Sigmoid colon (tissue), 7 donors: ENCODE data around the gene RBFOX1. TPM values are rescaled to one million over a fixed set of nuclear protein-coding genes. Genes with fewer than 3 reads are reported as not detected.

Source experiments
- DNase-seq: peaks from one replicate; pipeline ENCODE4 v3.0.0-alpha.2; 2019
- H3K27ac ChIP-seq, 4 donors: fragments of 200-600 bp; sonication (generic); one replicate each; pipeline ENCODE4 v1.5.1; 2016 to 2019; ENCODE audit warnings: mild to moderate bottlenecking in 1 of 4
- H3K27me3 ChIP-seq, 3 donors: fragments of 200-600 bp; sonication (generic); one replicate each; pipeline ENCODE4 v1.5.1; 2019; ENCODE audit warnings: mild to moderate bottlenecking in 1 of 3
- H3K36me3 ChIP-seq, 4 donors: fragments of 200-600 bp; sonication (generic); one replicate each; pipeline ENCODE4 v1.5.1; 2016 to 2019
- H3K4me1 ChIP-seq, 4 donors: fragments of 200-600 bp; sonication (generic); one replicate each; pipeline ENCODE4 v1.5.1; 2017 to 2019
- H3K4me3 ChIP-seq, 4 donors: fragments of 200-600 bp; sonication (generic); one replicate each; pipeline ENCODE4 v1.5.1; 2017 to 2019; ENCODE audit warnings: mild to moderate bottlenecking in 2 of 4, moderate library complexity in 1 of 4
- H3K9me3 ChIP-seq, 4 donors: fragments of 200-600 bp in 3 of 4; sonication (generic) in 3 of 4; one replicate each; pipeline versions ENCODE4 v1.5.1 to v1.6.1; 2013 to 2019
- EP300 ChIP-seq, 4 donors: sonication (generic); formaldehyde crosslinking; IDR thresholded peaks; one replicate each; pipeline ENCODE4 v1.6.1; 2017; ENCODE audit warnings: antibody characterized with exemption in 4 of 4
- POLR2A ChIP-seq, 2 donors: fragments of 450-650 bp; IDR thresholded peaks; one replicate each; pipeline ENCODE4 v1.6.1; 2016; ENCODE audit warnings: antibody characterized with exemption in 2 of 2, mild to moderate bottlenecking in 2 of 2, moderate library complexity in 2 of 2
- POLR2AphosphoS5 ChIP-seq, 4 donors: sonication (generic); formaldehyde crosslinking; IDR thresholded peaks; one replicate each; pipeline ENCODE4 v1.6.1; 2017; ENCODE audit warnings: antibody characterized with exemption in 4 of 4
- WGBS, 2 donors: extraction: QIAGEN DNeasy Blood & Tissue Kit; methylation state at CpG; one replicate each; pipeline ENCODE4 v1.1.7; 2013; 5-methylcytosine and 5-hydroxymethylcytosine counted together
- intact Hi-C: fragments of 100-400 bp; cut with DNase I; formaldehyde crosslinking; loops from one replicate; pipeline ENCODE4 v1.15.1; 2023
- polyA plus RNA-seq, 3 donors: library from polyadenylated mRNA; stranded (reverse); fragments of 200-250 nt; gene quantifications; one replicate each; pipeline ENCODE4 v1.2.3, GENCODE V29; 2013
- total RNA-seq, 4 donors: library from RNA; depleted of rRNA; stranded (reverse); fragments of >200 nt; gene quantifications; one replicate each; pipeline ENCODE4 v1.1.0, GENCODE V29; 2016
- TF ChIP-seq, protein P1 (sequence below), 4 experiments: fragments of 450-650 bp in 3 of 4; fragments of 200-600 bp in 1 of 4; IDR thresholded peaks; one replicate each; pipeline ENCODE4 v1.5.1; 2016 to 2019; ENCODE audit warnings: antibody characterized with exemption in 4 of 4, mild to moderate bottlenecking in 3 of 4, moderate library complexity in 2 of 4
- donor health status: healthy with polysubstance abuse.
- donor health status: Bipolar disorder and iron deficiency.
- donor health status: healthy.

The RBFOX1 gene
- total and polyA plus RNA-seq, 7 donors, result under 0.01 to 4.4 (median 0.51) TPM; not detected in 3

DNA sequence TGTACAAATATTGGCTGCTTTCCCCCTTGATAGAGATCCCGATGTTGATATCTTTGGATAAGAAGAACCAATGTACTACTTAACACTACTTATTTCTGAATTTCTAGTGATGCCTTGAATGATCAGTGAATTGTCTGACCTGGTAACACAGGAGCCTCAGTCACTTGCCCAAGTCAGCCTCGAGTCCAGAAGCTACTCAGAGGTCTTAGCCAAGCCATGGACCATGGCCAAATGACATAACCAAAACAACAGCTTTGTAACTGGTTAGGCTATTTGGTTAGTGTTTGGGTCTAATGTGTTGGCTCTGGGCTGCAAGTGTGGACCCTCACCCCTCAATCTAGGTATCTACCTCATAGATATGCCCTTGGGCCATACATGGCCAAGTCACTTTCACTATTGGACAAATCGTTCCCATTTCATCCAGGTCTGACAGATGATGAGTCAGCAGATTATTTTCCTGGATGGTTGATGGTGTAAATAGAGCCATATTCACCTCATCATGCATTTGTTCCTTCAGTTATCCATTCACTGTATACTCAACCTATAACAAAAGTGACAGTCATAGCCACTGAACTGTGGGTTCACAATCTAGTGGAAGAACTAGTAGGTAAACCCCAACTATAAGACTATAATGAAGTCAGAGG, 3.5 kb downstream of the RBFOX1 start:
- Histone ChIP-seq H3K4me1 (no peaks in the 10 kb centered on the region), H3K27ac (no peak overlapping the region), H3K9me3 (no peaks in the 10 kb centered on the region), H3K27me3 (no peaks in the 10 kb centered on the region), H3K4me3 (no peak overlapping the region), H3K36me3 (no peaks in the 10 kb centered on the region)
- no peak for TF ChIP-seq POLR2A (IDR thresholded peaks at IDR 0.05)
- WGBS, 2 donors, result 65 to 79% methylated on average over 3 of the region's 3 CpGs
- DNase-seq, result no peak
- intact Hi-C loops, result no loop called here

DNA sequence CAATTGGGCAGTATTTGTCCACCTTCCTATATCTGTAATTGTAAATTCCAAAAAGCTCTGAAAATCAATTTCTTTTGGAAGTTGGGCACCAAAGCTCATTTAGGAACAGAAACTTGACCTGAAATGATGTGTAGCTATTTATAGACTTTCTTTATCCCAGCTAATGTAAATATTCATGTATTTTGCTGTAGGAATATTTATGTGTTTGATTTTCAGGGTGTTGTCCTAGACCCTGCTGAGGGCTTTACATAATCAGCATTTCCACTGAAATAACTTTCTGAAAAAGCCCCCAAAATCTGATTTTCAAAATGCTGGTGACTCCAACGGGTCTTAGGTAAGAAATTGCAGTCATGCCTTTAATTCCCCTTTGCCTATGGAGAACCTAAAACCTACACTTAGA, 4.1 kb downstream of the RBFOX1 start:
- intact Hi-C loops, result no loop called here
- Histone ChIP-seq H3K27me3 (no peaks in the 10 kb centered on the region), H3K36me3 (no peaks in the 10 kb centered on the region), H3K27ac (no peak overlapping the region), H3K4me3 (no peak overlapping the region), H3K9me3 (no peaks in the 10 kb centered on the region), H3K4me1 (no peaks in the 10 kb centered on the region)
- DNase-seq, result no peak
- TF ChIP-seq POLR2AphosphoS5 (IDR thresholded peaks at IDR 0.05) (no peak), POLR2A (IDR thresholded peaks at IDR 0.05) (no peak), EP300 (IDR thresholded peaks at IDR 0.05) (no peak)
- TF ChIP-seq, protein P1, sequence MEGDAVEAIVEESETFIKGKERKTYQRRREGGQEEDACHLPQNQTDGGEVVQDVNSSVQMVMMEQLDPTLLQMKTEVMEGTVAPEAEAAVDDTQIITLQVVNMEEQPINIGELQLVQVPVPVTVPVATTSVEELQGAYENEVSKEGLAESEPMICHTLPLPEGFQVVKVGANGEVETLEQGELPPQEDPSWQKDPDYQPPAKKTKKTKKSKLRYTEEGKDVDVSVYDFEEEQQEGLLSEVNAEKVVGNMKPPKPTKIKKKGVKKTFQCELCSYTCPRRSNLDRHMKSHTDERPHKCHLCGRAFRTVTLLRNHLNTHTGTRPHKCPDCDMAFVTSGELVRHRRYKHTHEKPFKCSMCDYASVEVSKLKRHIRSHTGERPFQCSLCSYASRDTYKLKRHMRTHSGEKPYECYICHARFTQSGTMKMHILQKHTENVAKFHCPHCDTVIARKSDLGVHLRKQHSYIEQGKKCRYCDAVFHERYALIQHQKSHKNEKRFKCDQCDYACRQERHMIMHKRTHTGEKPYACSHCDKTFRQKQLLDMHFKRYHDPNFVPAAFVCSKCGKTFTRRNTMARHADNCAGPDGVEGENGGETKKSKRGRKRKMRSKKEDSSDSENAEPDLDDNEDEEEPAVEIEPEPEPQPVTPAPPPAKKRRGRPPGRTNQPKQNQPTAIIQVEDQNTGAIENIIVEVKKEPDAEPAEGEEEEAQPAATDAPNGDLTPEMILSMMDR (IDR thresholded peaks at IDR 0.05), result no peak
- 62 to 71% methylated on average over 1 of the region's 1 CpG for WGBS, 2 donors

DNA sequence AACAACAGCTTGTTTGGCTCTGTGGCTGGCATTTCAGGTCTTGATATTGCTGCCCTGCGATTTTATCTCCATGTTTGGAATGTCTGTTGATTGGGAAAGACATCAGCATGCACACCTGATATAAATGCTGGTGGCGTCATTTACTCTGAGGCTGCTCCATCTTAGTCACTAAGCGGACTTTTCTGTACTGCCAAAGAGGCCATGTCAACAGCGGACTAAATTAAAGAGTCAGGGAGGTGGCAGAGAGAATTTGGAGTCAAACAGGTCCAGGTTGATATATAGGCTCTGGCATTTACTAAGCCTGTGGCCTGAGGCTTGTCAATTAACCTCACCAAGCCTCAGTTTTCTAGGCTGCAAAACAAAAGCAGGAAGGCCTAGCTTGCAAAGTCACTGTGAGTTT, 6.2 kb downstream of the RBFOX1 start:
- DNase-seq, result no peak

DNA sequence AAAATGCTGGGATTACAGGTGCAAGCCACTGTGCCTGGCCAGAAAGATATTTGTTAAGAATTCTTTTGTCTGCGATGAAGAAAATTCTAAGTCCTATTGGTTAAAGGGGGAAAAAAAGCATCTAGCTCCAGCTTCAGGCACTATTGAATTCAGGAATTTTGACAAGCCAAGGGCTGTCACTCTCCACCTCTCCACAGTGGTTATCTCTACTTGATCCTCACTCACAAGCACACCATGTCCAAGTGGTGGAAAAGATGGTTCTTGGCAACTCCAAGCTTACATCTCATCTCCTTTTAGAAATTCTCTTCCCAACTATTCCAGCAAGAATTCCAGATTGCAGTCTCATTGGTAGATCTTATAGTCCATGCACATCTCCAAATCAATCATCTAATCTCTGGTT, 7.1 kb downstream of the RBFOX1 start:
- no peak for TF ChIP-seq POLR2A (IDR thresholded peaks at IDR 0.05)
- no peak for TF ChIP-seq POLR2AphosphoS5 (IDR thresholded peaks at IDR 0.05)
- no peak for TF ChIP-seq EP300 (IDR thresholded peaks at IDR 0.05)
- TF ChIP-seq, protein P1 (IDR thresholded peaks at IDR 0.05), result no peak
- intact Hi-C loops, result no loop called here
- no peaks in the 10 kb centered on the region for H3K27me3 ChIP-seq
- 96 to 98% methylated on average over 1 of the region's 1 CpG for WGBS, 2 donors
- H3K4me3 ChIP-seq, result no peak overlapping the region
- H3K9me3 ChIP-seq, result no peaks in the 10 kb centered on the region
- H3K36me3 ChIP-seq, result no peaks in the 10 kb centered on the region
- H3K27ac ChIP-seq, result no peak overlapping the region
- no peak for DNase-seq
- no peaks in the 10 kb centered on the region for H3K4me1 ChIP-seq

More for the DNA sequence above, 6.2 kb downstream of the RBFOX1 start:
- H3K27me3 ChIP-seq, result no peaks in the 10 kb centered on the region
- H3K4me3 ChIP-seq, result no peak overlapping the region
- H3K27ac ChIP-seq, result no peak overlapping the region
- 80 to 87% methylated on average over 4 of the region's 4 CpGs for WGBS, 2 donors
- no peaks in the 10 kb centered on the region for H3K9me3 ChIP-seq
- intact Hi-C loops, result no loop called here
- H3K4me1 ChIP-seq, result no peaks in the 10 kb centered on the region
- TF ChIP-seq EP300 (IDR thresholded peaks at IDR 0.05), result no peak
- TF ChIP-seq, protein P1 (IDR thresholded peaks at IDR 0.05), result no peak
- no peaks in the 10 kb centered on the region for H3K36me3 ChIP-seq

DNA sequence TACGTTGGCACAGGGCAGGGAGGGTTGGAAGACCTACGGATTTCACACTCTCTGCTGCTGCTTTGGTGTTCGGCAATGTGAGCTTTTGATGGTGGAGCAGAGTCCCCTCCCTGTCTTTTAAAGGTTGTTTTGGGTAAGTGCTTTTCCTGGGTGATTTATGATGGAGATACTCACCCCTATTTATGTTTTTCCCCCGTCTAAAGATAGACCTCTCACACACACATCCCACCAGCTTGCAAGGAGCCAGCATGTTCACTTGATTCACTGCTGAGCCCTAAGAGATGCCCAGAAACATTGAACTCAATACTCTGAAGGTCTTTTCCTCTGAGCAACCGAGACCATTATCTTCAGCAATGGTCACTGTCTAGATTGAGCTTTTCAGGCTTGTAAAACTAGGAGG, 8.3 kb downstream of the RBFOX1 start:
- no peaks in the 10 kb centered on the region for H3K4me1 ChIP-seq
- H3K27ac ChIP-seq, result no peak overlapping the region
- intact Hi-C loops, result no loop called here
- no peaks in the 10 kb centered on the region for H3K36me3 ChIP-seq
- 60 to 71% methylated on average over 5 of the region's 5 CpGs for WGBS, 2 donors
- H3K4me3 ChIP-seq, result no peak overlapping the region
- no peak for DNase-seq
- H3K9me3 ChIP-seq, result no peaks in the 10 kb centered on the region
- TF ChIP-seq POLR2A (IDR thresholded peaks at IDR 0.05) (no peak), EP300 (IDR thresholded peaks at IDR 0.05) (no peak), POLR2AphosphoS5 (IDR thresholded peaks at IDR 0.05) (no peak)
- TF ChIP-seq, protein P1 (IDR thresholded peaks at IDR 0.05), result no peak
- H3K27me3 ChIP-seq, result no peaks in the 10 kb centered on the region
